ENCODE measurements around the gene PRPF39.

GRCh38 chr14:45150386-45150890 is 66.5 kb downstream of the PRPF39 start:
- no peak for TF ChIP-seq POLR2A (IDR thresholded peaks at IDR 0.05; ENCODE audit: low read depth, low read length)
- TF ChIP-seq, protein P1, sequence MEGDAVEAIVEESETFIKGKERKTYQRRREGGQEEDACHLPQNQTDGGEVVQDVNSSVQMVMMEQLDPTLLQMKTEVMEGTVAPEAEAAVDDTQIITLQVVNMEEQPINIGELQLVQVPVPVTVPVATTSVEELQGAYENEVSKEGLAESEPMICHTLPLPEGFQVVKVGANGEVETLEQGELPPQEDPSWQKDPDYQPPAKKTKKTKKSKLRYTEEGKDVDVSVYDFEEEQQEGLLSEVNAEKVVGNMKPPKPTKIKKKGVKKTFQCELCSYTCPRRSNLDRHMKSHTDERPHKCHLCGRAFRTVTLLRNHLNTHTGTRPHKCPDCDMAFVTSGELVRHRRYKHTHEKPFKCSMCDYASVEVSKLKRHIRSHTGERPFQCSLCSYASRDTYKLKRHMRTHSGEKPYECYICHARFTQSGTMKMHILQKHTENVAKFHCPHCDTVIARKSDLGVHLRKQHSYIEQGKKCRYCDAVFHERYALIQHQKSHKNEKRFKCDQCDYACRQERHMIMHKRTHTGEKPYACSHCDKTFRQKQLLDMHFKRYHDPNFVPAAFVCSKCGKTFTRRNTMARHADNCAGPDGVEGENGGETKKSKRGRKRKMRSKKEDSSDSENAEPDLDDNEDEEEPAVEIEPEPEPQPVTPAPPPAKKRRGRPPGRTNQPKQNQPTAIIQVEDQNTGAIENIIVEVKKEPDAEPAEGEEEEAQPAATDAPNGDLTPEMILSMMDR (conservative IDR thresholded peaks at IDR 0.05; ENCODE audit: low read depth, low read length), result no peak
- TF ChIP-seq BHLHE40 (IDR thresholded peaks at IDR 0.05; ENCODE audit: low read depth, low read length), result no peak
- TF ChIP-seq ELK1 (IDR thresholded peaks at IDR 0.05; ENCODE audit: borderline replicate concordance, low read depth, low read length), result no peak
- TF ChIP-seq RCOR1 (IDR thresholded peaks at IDR 0.05; ENCODE audit: insufficient replicate concordance, low read length), result no peak
- no peak for TF ChIP-seq RFX5 (IDR thresholded peaks at IDR 0.05; ENCODE audit: low read depth, low read length)
- no peak for TF ChIP-seq SMC3 (IDR thresholded peaks at IDR 0.05; ENCODE audit: low read depth, low read length)
- no peak for TF ChIP-seq RAD21 (IDR thresholded peaks at IDR 0.05; ENCODE audit: low read length)
- TF ChIP-seq CHD1 (IDR thresholded peaks at IDR 0.05; ENCODE audit: low read depth, low read length), result no peak
- no peak for TF ChIP-seq FOS (IDR thresholded peaks at IDR 0.05; ENCODE audit: low read depth, low read length)
- TF ChIP-seq USF2 (IDR thresholded peaks at IDR 0.05; ENCODE audit: low read depth, low read length), result no peak
- no peak for TF ChIP-seq MXI1 (IDR thresholded peaks at IDR 0.05; ENCODE audit: borderline replicate concordance, low read depth, low read length)
- no peak for TF ChIP-seq MAFK (IDR thresholded peaks at IDR 0.05; ENCODE audit: low read depth, low read length)
- TF ChIP-seq CEBPB (IDR thresholded peaks at IDR 0.05; ENCODE audit: low read depth, low read length), result no peak
